Measurements from ENCODE around the gene ERI3. TPM values are rescaled to one million over a fixed set of nuclear protein-coding genes. Genes with fewer than 3 reads are reported as not detected.

ERI3 gene
- total and polyA plus RNA-seq, 2 of the 13 experiments (the other 11 are each of a cell fraction or from before 2014, with no cell fraction given) = 35.6 to 35.9 TPM

DNA sequence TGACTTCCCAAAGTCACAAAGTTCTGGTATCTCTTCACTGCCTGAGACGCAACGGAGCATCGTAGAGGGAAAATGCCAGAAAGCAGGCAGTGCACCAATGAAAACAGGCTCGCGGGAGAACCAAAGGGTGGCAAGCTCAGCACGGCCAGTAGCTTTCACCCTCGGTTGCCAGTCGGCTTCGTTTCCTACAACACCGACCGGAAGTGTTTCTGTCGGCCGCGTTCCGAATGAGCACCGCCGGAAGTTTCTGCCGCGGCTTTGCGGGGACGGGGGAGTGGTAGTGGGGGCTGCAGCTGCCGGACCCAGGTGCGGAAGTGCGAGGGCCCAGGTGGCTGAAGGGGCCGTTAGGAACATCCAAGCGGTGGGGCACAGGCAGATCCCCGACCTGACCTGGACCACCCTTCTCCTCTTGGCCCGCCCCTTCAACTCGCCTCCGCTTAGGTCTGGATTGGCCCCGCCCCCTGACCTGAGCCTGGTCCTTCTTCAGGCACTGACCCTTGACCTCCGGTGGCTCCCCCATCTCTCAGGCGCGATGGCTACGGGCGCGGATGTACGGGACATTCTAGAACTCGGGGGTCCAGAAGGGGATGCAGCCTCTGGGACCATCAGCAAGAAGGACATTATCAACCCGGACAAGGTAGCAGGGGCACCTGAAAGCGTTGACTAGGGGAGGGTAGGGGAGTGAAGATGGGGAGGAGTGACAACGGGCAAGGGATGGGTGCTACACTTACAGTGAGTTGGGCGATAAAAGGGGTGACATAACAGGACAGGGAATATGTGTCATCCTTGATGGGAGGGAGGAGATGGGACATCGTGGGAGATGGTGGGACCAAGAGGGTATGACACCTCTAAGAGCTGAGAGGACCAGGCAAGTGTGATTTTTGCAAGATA, 141.6 kb downstream of the ERI3 start, which contains the start of gene DMAP1 (continued):
- peak; percentile 41; the same call in 1 of the 2 replicates for TF ChIP-seq HES4 (CRISPR knock-in tag; IDR thresholded peaks at IDR 0.05; ENCODE audit: borderline replicate concordance)
- TF ChIP-seq, protein P1, sequence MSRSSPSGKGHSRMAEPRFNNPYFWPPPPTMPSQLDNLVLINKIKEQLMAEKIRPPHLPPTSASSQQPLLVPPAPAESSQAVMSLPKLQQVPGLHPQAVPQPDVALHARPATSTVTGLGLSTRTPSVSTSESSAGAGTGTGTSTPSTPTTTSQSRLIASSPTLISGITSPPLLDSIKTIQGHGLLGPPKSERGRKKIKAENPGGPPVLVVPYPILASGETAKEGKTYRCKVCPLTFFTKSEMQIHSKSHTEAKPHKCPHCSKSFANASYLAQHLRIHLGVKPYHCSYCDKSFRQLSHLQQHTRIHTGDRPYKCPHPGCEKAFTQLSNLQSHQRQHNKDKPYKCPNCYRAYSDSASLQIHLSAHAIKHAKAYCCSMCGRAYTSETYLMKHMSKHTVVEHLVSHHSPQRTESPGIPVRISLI (CRISPR knock-in tag; IDR thresholded peaks at IDR 0.05; ENCODE audit: borderline replicate concordance) = peak; percentile 27; the same call in 1 of the 2 replicates
- TF ChIP-seq, protein P2, sequence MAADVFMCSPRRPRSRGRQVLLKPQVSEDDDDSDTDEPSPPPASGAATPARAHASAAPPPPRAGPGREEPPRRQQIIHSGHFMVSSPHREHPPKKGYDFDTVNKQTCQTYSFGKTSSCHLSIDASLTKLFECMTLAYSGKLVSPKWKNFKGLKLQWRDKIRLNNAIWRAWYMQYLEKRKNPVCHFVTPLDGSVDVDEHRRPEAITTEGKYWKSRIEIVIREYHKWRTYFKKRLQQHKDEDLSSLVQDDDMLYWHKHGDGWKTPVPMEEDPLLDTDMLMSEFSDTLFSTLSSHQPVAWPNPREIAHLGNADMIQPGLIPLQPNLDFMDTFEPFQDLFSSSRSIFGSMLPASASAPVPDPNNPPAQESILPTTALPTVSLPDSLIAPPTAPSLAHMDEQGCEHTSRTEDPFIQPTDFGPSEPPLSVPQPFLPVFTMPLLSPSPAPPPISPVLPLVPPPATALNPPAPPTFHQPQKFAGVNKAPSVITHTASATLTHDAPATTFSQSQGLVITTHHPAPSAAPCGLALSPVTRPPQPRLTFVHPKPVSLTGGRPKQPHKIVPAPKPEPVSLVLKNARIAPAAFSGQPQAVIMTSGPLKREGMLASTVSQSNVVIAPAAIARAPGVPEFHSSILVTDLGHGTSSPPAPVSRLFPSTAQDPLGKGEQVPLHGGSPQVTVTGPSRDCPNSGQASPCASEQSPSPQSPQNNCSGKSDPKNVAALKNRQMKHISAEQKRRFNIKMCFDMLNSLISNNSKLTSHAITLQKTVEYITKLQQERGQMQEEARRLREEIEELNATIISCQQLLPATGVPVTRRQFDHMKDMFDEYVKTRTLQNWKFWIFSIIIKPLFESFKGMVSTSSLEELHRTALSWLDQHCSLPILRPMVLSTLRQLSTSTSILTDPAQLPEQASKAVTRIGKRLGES (CRISPR knock-in tag; IDR thresholded peaks at IDR 0.05; ENCODE audit: borderline replicate concordance) = 0 out of 2 replicates have a peak, but pooled peaks have one; percentile 48
- no peak for TF ChIP-seq THYN1 (CRISPR knock-in tag; IDR thresholded peaks at IDR 0.05; ENCODE audit: borderline replicate concordance, low read depth)
- TF ChIP-seq, protein P3, sequence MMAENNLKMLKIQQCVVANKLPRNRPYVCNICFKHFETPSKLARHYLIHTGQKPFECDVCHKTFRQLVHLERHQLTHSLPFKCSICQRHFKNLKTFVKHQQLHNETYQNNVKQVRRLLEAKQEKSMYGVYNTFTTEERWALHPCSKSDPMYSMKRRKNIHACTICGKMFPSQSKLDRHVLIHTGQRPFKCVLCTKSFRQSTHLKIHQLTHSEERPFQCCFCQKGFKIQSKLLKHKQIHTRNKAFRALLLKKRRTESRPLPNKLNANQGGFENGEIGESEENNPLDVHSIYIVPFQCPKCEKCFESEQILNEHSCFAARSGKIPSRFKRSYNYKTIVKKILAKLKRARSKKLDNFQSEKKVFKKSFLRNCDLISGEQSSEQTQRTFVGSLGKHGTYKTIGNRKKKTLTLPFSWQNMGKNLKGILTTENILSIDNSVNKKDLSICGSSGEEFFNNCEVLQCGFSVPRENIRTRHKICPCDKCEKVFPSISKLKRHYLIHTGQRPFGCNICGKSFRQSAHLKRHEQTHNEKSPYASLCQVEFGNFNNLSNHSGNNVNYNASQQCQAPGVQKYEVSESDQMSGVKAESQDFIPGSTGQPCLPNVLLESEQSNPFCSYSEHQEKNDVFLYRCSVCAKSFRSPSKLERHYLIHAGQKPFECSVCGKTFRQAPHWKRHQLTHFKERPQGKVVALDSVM (CRISPR knock-in tag; IDR thresholded peaks at IDR 0.05) = peak; percentile 39; the same call in 1 of the 2 replicates
- no peak for TF ChIP-seq ZNF567 (CRISPR knock-in tag; IDR thresholded peaks at IDR 0.05; ENCODE audit: borderline replicate concordance)
- TF ChIP-seq ZSCAN12 (CRISPR knock-in tag; IDR thresholded peaks at IDR 0.05) = peak; percentile 84; the same call in 1 of the 2 replicates
- TF ChIP-seq ZNF674 (CRISPR knock-in tag; IDR thresholded peaks at IDR 0.05; ENCODE audit: low read depth) = no peak
- TF ChIP-seq ARHGAP35 (CRISPR knock-in tag; IDR thresholded peaks at IDR 0.05; ENCODE audit: borderline replicate concordance) = no peak
- TF ChIP-seq, protein P4, sequence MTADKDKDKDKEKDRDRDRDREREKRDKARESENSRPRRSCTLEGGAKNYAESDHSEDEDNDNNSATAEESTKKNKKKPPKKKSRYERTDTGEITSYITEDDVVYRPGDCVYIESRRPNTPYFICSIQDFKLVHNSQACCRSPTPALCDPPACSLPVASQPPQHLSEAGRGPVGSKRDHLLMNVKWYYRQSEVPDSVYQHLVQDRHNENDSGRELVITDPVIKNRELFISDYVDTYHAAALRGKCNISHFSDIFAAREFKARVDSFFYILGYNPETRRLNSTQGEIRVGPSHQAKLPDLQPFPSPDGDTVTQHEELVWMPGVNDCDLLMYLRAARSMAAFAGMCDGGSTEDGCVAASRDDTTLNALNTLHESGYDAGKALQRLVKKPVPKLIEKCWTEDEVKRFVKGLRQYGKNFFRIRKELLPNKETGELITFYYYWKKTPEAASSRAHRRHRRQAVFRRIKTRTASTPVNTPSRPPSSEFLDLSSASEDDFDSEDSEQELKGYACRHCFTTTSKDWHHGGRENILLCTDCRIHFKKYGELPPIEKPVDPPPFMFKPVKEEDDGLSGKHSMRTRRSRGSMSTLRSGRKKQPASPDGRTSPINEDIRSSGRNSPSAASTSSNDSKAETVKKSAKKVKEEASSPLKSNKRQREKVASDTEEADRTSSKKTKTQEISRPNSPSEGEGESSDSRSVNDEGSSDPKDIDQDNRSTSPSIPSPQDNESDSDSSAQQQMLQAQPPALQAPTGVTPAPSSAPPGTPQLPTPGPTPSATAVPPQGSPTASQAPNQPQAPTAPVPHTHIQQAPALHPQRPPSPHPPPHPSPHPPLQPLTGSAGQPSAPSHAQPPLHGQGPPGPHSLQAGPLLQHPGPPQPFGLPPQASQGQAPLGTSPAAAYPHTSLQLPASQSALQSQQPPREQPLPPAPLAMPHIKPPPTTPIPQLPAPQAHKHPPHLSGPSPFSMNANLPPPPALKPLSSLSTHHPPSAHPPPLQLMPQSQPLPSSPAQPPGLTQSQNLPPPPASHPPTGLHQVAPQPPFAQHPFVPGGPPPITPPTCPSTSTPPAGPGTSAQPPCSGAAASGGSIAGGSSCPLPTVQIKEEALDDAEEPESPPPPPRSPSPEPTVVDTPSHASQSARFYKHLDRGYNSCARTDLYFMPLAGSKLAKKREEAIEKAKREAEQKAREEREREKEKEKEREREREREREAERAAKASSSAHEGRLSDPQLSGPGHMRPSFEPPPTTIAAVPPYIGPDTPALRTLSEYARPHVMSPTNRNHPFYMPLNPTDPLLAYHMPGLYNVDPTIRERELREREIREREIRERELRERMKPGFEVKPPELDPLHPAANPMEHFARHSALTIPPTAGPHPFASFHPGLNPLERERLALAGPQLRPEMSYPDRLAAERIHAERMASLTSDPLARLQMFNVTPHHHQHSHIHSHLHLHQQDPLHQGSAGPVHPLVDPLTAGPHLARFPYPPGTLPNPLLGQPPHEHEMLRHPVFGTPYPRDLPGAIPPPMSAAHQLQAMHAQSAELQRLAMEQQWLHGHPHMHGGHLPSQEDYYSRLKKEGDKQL (CRISPR knock-in tag; IDR thresholded peaks at IDR 0.05; ENCODE audit: low read depth) = peak; percentile 24; the same call in 1 of the 2 replicates
- peak; percentile 55 for TF ChIP-seq MED8 (CRISPR knock-in tag; IDR thresholded peaks at IDR 0.05; ENCODE audit: insufficient replicate concordance)
- TF ChIP-seq SSRP1 (CRISPR knock-in tag; IDR thresholded peaks at IDR 0.05) = peak; percentile 77; the same call in 1 of the 2 replicates
- 0 out of 2 replicates have a peak, but pooled peaks have one; percentile 67 for TF ChIP-seq ADNP (CRISPR knock-in tag; IDR thresholded peaks at IDR 0.05)
- TF ChIP-seq EEA1 (CRISPR knock-in tag; IDR thresholded peaks at IDR 0.05; ENCODE audit: borderline replicate concordance) = no peak
- peak; percentile 88; the same call in 1 of the 2 replicates for TF ChIP-seq KLF13 (CRISPR knock-in tag; IDR thresholded peaks at IDR 0.05)
